Thyroid gland (tissue), 4 donors: ENCODE measurements around the gene WFIKKN1. TPM values are rescaled to one million over a fixed set of nuclear protein-coding genes. Genes with fewer than 3 reads are reported as not detected.

Experiments
- DNase-seq, 2 donors: peaks; one replicate each; pipeline ENCODE4 v3.0.0-alpha.2; 2019
- H3K27ac ChIP-seq, 3 donors: fragments of 200-600 bp; sonication (generic); 1 replicate in 2 of 3; 2 replicates in 1 of 3; pipeline ENCODE4 v1.5.1; 2016 to 2019; ENCODE audit warnings: mild to moderate bottlenecking in 1 of 3, moderate library complexity in 1 of 3
- H3K27me3 ChIP-seq: fragments of 200-600 bp; sonication (generic); one replicate; pipeline ENCODE4 v1.5.1; 2019
- H3K36me3 ChIP-seq, 2 donors: fragments of 200-600 bp; sonication (generic); one replicate each; pipeline ENCODE4 v1.5.1; 2016 to 2019
- H3K4me1 ChIP-seq, 2 donors: fragments of 200-600 bp; sonication (generic); one replicate each; pipeline ENCODE4 v1.5.1; 2017 to 2019
- H3K4me3 ChIP-seq, 3 donors: fragments of 200-600 bp; sonication (generic); replicated peaks in 1 of 3; 1 replicate in 2 of 3; 2 replicates in 1 of 3; pipeline ENCODE4 v1.5.1; 2016; ENCODE audit warnings: mild to moderate bottlenecking in 1 of 3
- H3K9me3 ChIP-seq: fragments of 200-600 bp; sonication (generic); one replicate; pipeline ENCODE4 v1.5.1; 2017
- POLR2A ChIP-seq, 2 donors: fragments of 450-650 bp; IDR thresholded peaks; one replicate each; pipeline ENCODE4 v1.6.1; 2017; ENCODE audit warnings: antibody characterized with exemption in 2 of 2, mild to moderate bottlenecking in 2 of 2, moderate library complexity in 1 of 2
- WGBS, 2 donors: methylation state at CpG; one replicate each; pipeline ENCODE4 v1.1.5; 2017; 5-methylcytosine and 5-hydroxymethylcytosine counted together
- intact Hi-C: fragments of 100-400 bp; cut with DNase I; formaldehyde crosslinking; loops from one replicate; pipeline ENCODE4 v1.15.1; 2023
- total RNA-seq, 4 donors: library from RNA; depleted of rRNA; stranded (reverse); fragments of >200 nt; gene quantifications; one replicate each; pipeline ENCODE4 v1.2.3, GENCODE V29; 2016
- TF ChIP-seq, protein P1 (sequence below), 6 experiments: fragments of 200-600 bp in 3 of 6; fragments of 450-650 bp in 3 of 6; sonication (generic) in 3 of 6; IDR thresholded peaks; one replicate each; pipeline ENCODE4 v1.5.1; 2016 to 2019; ENCODE audit warnings: antibody characterized with exemption in 6 of 6, mild to moderate bottlenecking in 2 of 6, inconsistent platforms in 1 of 6, moderate library complexity in 1 of 6

WFIKKN1 gene
- total RNA-seq, 4 donors from 2014 or later, result 0.13 to 1.8 (median 0.77) TPM

- TF ChIP-seq, protein P1, sequence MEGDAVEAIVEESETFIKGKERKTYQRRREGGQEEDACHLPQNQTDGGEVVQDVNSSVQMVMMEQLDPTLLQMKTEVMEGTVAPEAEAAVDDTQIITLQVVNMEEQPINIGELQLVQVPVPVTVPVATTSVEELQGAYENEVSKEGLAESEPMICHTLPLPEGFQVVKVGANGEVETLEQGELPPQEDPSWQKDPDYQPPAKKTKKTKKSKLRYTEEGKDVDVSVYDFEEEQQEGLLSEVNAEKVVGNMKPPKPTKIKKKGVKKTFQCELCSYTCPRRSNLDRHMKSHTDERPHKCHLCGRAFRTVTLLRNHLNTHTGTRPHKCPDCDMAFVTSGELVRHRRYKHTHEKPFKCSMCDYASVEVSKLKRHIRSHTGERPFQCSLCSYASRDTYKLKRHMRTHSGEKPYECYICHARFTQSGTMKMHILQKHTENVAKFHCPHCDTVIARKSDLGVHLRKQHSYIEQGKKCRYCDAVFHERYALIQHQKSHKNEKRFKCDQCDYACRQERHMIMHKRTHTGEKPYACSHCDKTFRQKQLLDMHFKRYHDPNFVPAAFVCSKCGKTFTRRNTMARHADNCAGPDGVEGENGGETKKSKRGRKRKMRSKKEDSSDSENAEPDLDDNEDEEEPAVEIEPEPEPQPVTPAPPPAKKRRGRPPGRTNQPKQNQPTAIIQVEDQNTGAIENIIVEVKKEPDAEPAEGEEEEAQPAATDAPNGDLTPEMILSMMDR (IDR thresholded peaks at IDR 0.05), result no peak
- TF ChIP-seq POLR2A (IDR thresholded peaks at IDR 0.05), result no peak
- 71 to 84% methylated on average over 3 to 8 of the region's 13 CpGs for WGBS, 2 donors
- no peak for DNase-seq
- Histone ChIP-seq H3K4me1 (peaks cover 43 to 63% of the 10 kb centered on the region in 2 donors), H3K27ac (peak overlapping the region; percentile 25 to 86 (median 54)), H3K4me3 (peak overlapping the region in 2 of 3 donors; percentile 64 to 93), H3K9me3 (no peaks in the 10 kb centered on the region), H3K36me3 (no peaks in the 10 kb centered on the region), H3K27me3 (no peaks in the 10 kb centered on the region)
- intact Hi-C loops, result no loop called here
These were observed 12.2 kb downstream of the WFIKKN1 start for GRCh38 chr16:643050-643368.

GRCh38 chr16:644556-644955, 13.8 kb downstream of the WFIKKN1 start:
- no peak for DNase-seq
- WGBS, 2 donors, result 93 to 98% methylated on average over 12 of the region's 12 CpGs
- TF ChIP-seq, protein P1 (IDR thresholded peaks at IDR 0.05), result no peak
- no peak for TF ChIP-seq POLR2A (IDR thresholded peaks at IDR 0.05)
- Histone ChIP-seq H3K4me3 (no peak overlapping the region), H3K27ac (no peak overlapping the region), H3K9me3 (no peaks in the 10 kb centered on the region), H3K27me3 (no peaks in the 10 kb centered on the region), H3K4me1 (peaks cover 51 to 68% of the 10 kb centered on the region in 2 donors), H3K36me3 (no peaks in the 10 kb centered on the region)
- intact Hi-C loops, result no loop called here

GRCh38 chr16:645852-646678, 15.3 kb downstream of the WFIKKN1 start:
- no peak overlapping the region for H3K4me3 ChIP-seq
- TF ChIP-seq POLR2A (IDR thresholded peaks at IDR 0.05), result no peak
- TF ChIP-seq, protein P1 (IDR thresholded peaks at IDR 0.05), result no peak
- no peaks in the 10 kb centered on the region for H3K9me3 ChIP-seq
- H3K4me1 ChIP-seq, result peaks cover 56 to 71% of the 10 kb centered on the region in 2 donors
- WGBS, 2 donors, result 62 to 68% methylated on average over 30 of the region's 32 CpGs
- peak; percentile 84 to 90 for DNase-seq
- H3K36me3 ChIP-seq, result no peaks in the 10 kb centered on the region
- peak overlapping the region; percentile 28 to 92 (median 61) for H3K27ac ChIP-seq
- intact Hi-C loops, result no loop called here
- no peaks in the 10 kb centered on the region for H3K27me3 ChIP-seq

- no peaks in the 10 kb centered on the region for H3K36me3 ChIP-seq
- intact Hi-C loops, result no loop called here
- H3K27me3 ChIP-seq, result no peaks in the 10 kb centered on the region
- no peaks in the 10 kb centered on the region for H3K9me3 ChIP-seq
- 82 to 94% methylated on average over 17 to 22 of the region's 22 CpGs for WGBS, 2 donors
- no peak for TF ChIP-seq POLR2A (IDR thresholded peaks at IDR 0.05)
- TF ChIP-seq, protein P1 (IDR thresholded peaks at IDR 0.05), result no peak
- DNase-seq, result no peak
- H3K4me1 ChIP-seq, result peaks cover 51 to 67% of the 10 kb centered on the region in 2 donors
- no peak overlapping the region for H3K4me3 ChIP-seq
- peak overlapping the region in 2 of 3 donors; percentile 61 to 92 for H3K27ac ChIP-seq
These were observed 15.9 kb downstream of the WFIKKN1 start for GRCh38 chr16:646679-647172.
